Astrocyte (in vitro differentiated cells and primary cell): ENCODE measurements around the gene SLC16A1.

Experiments
- EZH2 ChIP-seq: IDR thresholded peaks from 2 replicates; pipeline ENCODE4 v1.6.1; 2012; ENCODE audit warnings: mild to moderate bottlenecking, low read length, inconsistent platforms; ENCODE audit not compliant: insufficient read depth
- TF ChIP-seq, protein P1 (sequence below): IDR thresholded peaks from 2 replicates; pipeline ENCODE4 v1.5.1; 2011; ENCODE audit warnings: low read depth, mild to moderate bottlenecking, inconsistent platforms, low read length, moderate library complexity; ENCODE audit not compliant: insufficient read depth

DNA sequence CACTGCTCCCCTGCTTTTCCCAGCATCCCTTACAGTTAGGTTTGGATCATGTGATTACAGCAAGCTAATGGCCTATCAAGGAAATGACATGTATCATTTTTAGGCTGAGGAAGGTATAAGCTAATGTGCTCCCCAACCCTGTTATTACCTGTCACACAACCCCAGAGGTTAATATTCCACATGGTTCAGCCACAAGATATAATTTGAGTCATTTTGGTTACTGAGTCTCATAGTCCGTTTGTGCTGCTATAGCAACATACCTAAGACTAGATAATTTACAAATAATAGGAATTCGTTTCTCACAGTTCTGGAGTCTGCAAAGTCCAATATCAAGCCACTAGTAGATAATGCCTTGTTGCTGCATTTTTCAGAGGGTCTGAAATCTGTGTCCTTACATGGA, 29.1 kb upstream of the SLC16A1 start:
- TF ChIP-seq, protein P1, sequence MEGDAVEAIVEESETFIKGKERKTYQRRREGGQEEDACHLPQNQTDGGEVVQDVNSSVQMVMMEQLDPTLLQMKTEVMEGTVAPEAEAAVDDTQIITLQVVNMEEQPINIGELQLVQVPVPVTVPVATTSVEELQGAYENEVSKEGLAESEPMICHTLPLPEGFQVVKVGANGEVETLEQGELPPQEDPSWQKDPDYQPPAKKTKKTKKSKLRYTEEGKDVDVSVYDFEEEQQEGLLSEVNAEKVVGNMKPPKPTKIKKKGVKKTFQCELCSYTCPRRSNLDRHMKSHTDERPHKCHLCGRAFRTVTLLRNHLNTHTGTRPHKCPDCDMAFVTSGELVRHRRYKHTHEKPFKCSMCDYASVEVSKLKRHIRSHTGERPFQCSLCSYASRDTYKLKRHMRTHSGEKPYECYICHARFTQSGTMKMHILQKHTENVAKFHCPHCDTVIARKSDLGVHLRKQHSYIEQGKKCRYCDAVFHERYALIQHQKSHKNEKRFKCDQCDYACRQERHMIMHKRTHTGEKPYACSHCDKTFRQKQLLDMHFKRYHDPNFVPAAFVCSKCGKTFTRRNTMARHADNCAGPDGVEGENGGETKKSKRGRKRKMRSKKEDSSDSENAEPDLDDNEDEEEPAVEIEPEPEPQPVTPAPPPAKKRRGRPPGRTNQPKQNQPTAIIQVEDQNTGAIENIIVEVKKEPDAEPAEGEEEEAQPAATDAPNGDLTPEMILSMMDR: no peak
- no peak for TF ChIP-seq EZH2
